HG02943 (cell line): ENCODE measurements around the gene STPG3.

Experiments used
- ATAC-seq: cut with Tn5 transposase; IDR thresholded peaks from one replicate; pipeline ENCODE4 v1.9.1; 2021; ENCODE audit warnings: mild to moderate bottlenecking, low read depth, moderate library complexity; ENCODE audit not compliant: unreplicated experiment

Gene STPG3

GRCh38 chr9:137251194-137251461 is at the start of gene STPG3:
Gene STPG3, plus strand, starts transcription at chr9:137251286. Its CDS starts 1 bp downstream, at chr9:137251287.
- ATAC-seq, result no peak

GRCh38 chr9:137202966-137203365 is 48.1 kb upstream of the STPG3 start:
- ATAC-seq, result no peak

- ATAC-seq, result no peak
Observed at GRCh38 chr9:137204731-137205125, 46.4 kb upstream of the STPG3 start.

GRCh38 chr9:137205126-137206069 is 45.7 kb upstream of the STPG3 start, which contains the start of the genes NDOR1 and TMEM203:
Gene NDOR1, plus strand, starts transcription at chr9:137205700. Its CDS starts 78 bp downstream, at chr9:137205778.
Gene TMEM203, minus strand, starts transcription at chr9:137205648. Its CDS starts 234 bp downstream, at chr9:137205414.
- no peak for ATAC-seq

- ATAC-seq, result no peak
Observed at GRCh38 chr9:137206602-137207001, 44.5 kb upstream of the STPG3 start.

GRCh38 chr9:137211532-137211931 is 39.6 kb upstream of the STPG3 start:
- ATAC-seq, result no peak

- ATAC-seq, result no peak
Observed at GRCh38 chr9:137212520-137212919, 38.6 kb upstream of the STPG3 start.

- no peak for ATAC-seq
Observed at GRCh38 chr9:137213160-137214060, 37.7 kb upstream of the STPG3 start.

- ATAC-seq, result no peak
Observed at GRCh38 chr9:137214620-137215019, 36.5 kb upstream of the STPG3 start.

GRCh38 chr9:137215196-137215986 is 35.7 kb upstream of the STPG3 start:
- ATAC-seq, result no peak

- no peak for ATAC-seq
Observed at GRCh38 chr9:137216188-137216965, 34.7 kb upstream of the STPG3 start.

- ATAC-seq, result no peak
Observed at GRCh38 chr9:137217276-137218211, 33.5 kb upstream of the STPG3 start.

GRCh38 chr9:137218212-137218753 is 32.8 kb upstream of the STPG3 start:
- ATAC-seq, result no peak

- no peak for ATAC-seq
Observed at GRCh38 chr9:137218754-137219271, 32.3 kb upstream of the STPG3 start.

- ATAC-seq, result no peak
Observed at GRCh38 chr9:137219757-137220316, 31.2 kb upstream of the STPG3 start.

- ATAC-seq, result no peak
Observed at GRCh38 chr9:137220317-137221094, 30.6 kb upstream of the STPG3 start.

- no peak for ATAC-seq
Observed at GRCh38 chr9:137221095-137221505, 30.0 kb upstream of the STPG3 start.
